GM10248 (cell line): Measurements from ENCODE around the gene TMEM242.

Source experiments
- CTCF ChIA-PET: fragments of 300-600 bp; sonication (Branson Sonifier 250); formaldehyde crosslinking; extraction: SDS; loops from one replicate; lab custom pipeline; 2021; ENCODE audit warnings: antibody characterized with exemption; lab: Yijun Ruan, JAX
- POLR2A ChIA-PET: fragments of 350-650 bp; sonication (Branson Sonifier 250); formaldehyde crosslinking; extraction: SDS; loops from one replicate; lab custom pipeline; 2020; ENCODE audit warnings: antibody characterized with exemption; lab: Yijun Ruan, JAX
- DNase-seq: peaks from one replicate; pipeline ENCODE4 v3.0.0; 2012; ENCODE audit errors: extremely low spot score
- CTCF ChIP-seq: IDR thresholded peaks from 2 replicates; pipeline ENCODE4 v1.5.1; 2012; ENCODE audit warnings: mild to moderate bottlenecking, low read depth; ENCODE audit errors: extremely low read depth, missing control alignments, control extremely low read depth

The TMEM242 gene

GRCh38 chr6:157265635-157266034, 57.7 kb downstream of the TMEM242 start:
- TF ChIP-seq CTCF: no peak
- no peak for DNase-seq
- ChIA-PET POLR2A (no interaction called here), CTCF (interaction anchor here (1.4 kb wide), 1 partner anchor 12 kb away, joined by 3 read pairs; no protein-coding TSS in a partner anchor)

GRCh38 chr6:157265186-157265585, 58.1 kb downstream of the TMEM242 start:
- POLR2A ChIA-PET: no interaction called here
- no peak for DNase-seq
- CTCF ChIA-PET: interaction anchor here (1.4 to 2.4 kb wide), 2 partner anchors 9 to 12 kb away, joined by 3 to 16 read pairs; no protein-coding TSS in a partner anchor

GRCh38 chr6:157264701-157265100, 58.6 kb downstream of the TMEM242 start:
- no peak for TF ChIP-seq CTCF
- no peak for DNase-seq
- ChIA-PET CTCF (interaction anchor here (1.4 to 2.4 kb wide), 2 partner anchors 10 to 11 kb away, joined by 3 to 16 read pairs; no protein-coding TSS in a partner anchor), POLR2A (no interaction called here)

More at GRCh38 chr6:157265186-157265585, 58.1 kb downstream of the TMEM242 start:
- TF ChIP-seq CTCF: no peak

GRCh38 chr6:157263881-157264397, 59.4 kb downstream of the TMEM242 start:
- ChIA-PET CTCF (interaction anchor here (1.1 to 2.4 kb wide), 3 partner anchors 10 to 404 kb away, joined by 3 to 16 read pairs (median 3); no protein-coding TSS in a partner anchor), POLR2A (no interaction called here)
- no peak for DNase-seq
- no peak for TF ChIP-seq CTCF

- ChIA-PET POLR2A (no interaction called here), CTCF (interaction anchor here (1.1 to 2.4 kb wide), 3 partner anchors 9 to 405 kb away, joined by 3 to 16 read pairs (median 3); no protein-coding TSS in a partner anchor)
- no peak for DNase-seq
These were observed 60.2 kb downstream of the TMEM242 start for GRCh38 chr6:157263146-157263545.

GRCh38 chr6:157261606-157262005, 61.7 kb downstream of the TMEM242 start:
- TF ChIP-seq CTCF: no peak
- CTCF ChIA-PET: interaction anchor here (3.8 kb wide), 1 partner anchor 13 kb away, joined by 14 read pairs; no protein-coding TSS in a partner anchor
- no peak for DNase-seq

More at GRCh38 chr6:157263146-157263545, 60.2 kb downstream of the TMEM242 start:
- TF ChIP-seq CTCF: no peak

More at GRCh38 chr6:157261606-157262005, 61.7 kb downstream of the TMEM242 start:
- POLR2A ChIA-PET: no interaction called here
